Heart left ventricle (tissue), 16 donors: ENCODE results near the gene RALGPS1. TPM values are rescaled to one million over a fixed set of nuclear protein-coding genes. Genes with fewer than 3 reads are reported as not detected.

ENCODE experiments used
- ATAC-seq, 4 donors: fragments of 200-7000 bp; cut with Tn5 transposase; one replicate each; pipeline ENCODE4 v1.9.1; 2020 to 2022; ENCODE audit warnings: moderate library complexity in 4 of 4, mild to moderate bottlenecking in 3 of 4, moderate number of reproducible peaks in 1 of 4
- DNase-seq, 5 donors: peaks; one replicate each; pipeline ENCODE4 v3.0.0-alpha.2; 2020
- H3K27ac ChIP-seq, 12 donors: fragments of 200-600 bp; sonication (generic) in 4 of 12; one replicate each; pipeline versions ENCODE4 v1.5.0 to v1.8.0; 2016 to 2022; ENCODE audit warnings: mild to moderate bottlenecking in 2 of 12
- H3K27me3 ChIP-seq, 9 donors: fragments of 200-600 bp; sonication (generic) in 2 of 9; one replicate each; pipeline versions ENCODE4 v1.5.1 to v1.8.0; 2016 to 2022; ENCODE audit warnings: mild to moderate bottlenecking in 3 of 9
- H3K36me3 ChIP-seq, 9 donors: fragments of 200-600 bp; sonication (generic) in 2 of 9; one replicate each; pipeline versions ENCODE4 v1.5.0 to v1.8.0; 2018 to 2022; ENCODE audit warnings: mild to moderate bottlenecking in 2 of 9
- H3K4me1 ChIP-seq, 12 donors: fragments of 200-600 bp; sonication (generic) in 4 of 12; one replicate each; pipeline versions ENCODE4 v1.5.0 to v1.8.0; 2016 to 2022; ENCODE audit warnings: mild to moderate bottlenecking in 3 of 12
- H3K4me3 ChIP-seq, 12 donors: fragments of 200-600 bp; sonication (generic) in 4 of 12; one replicate each; pipeline versions ENCODE4 v1.5.0 to v1.8.0; 2017 to 2022; ENCODE audit warnings: mild to moderate bottlenecking in 9 of 12, moderate library complexity in 4 of 12
- H3K9me3 ChIP-seq, 12 donors: fragments of 200-600 bp; sonication (generic) in 4 of 12; one replicate each; pipeline versions ENCODE4 v1.5.0 to v1.8.0; 2016 to 2022; ENCODE audit warnings: mild to moderate bottlenecking in 1 of 12
- POLR2A ChIP-seq, 2 donors: fragments of 450-650 bp; IDR thresholded peaks; one replicate each; pipeline ENCODE4 v1.6.1; 2017; ENCODE audit warnings: antibody characterized with exemption in 2 of 2, mild to moderate bottlenecking in 2 of 2, moderate library complexity in 2 of 2
- WGBS, 4 donors: extraction: QIAGEN DNeasy Blood & Tissue Kit in 2 of 4; methylation state at CpG; one replicate each; pipeline versions ENCODE4 v1.1.5 to v1.1.7; 2013 to 2018; 5-methylcytosine and 5-hydroxymethylcytosine counted together
- intact Hi-C, 10 donors: fragments of 100-400 bp; cut with DNase I; formaldehyde crosslinking; loops; one replicate each; pipeline versions ENCODE4 v1.11.1 to v1.14.2; 2022
- polyA plus RNA-seq, 2 donors: library from polyadenylated mRNA; stranded (reverse); fragments of 200-250 nt; gene quantifications; one replicate each; pipeline ENCODE4 v1.2.3, GENCODE V29; 2013
- total RNA-seq, 9 donors: library from RNA; depleted of rRNA in 2 of 9; stranded (reverse); fragments of >200 nt in 2 of 9; fragmentation: NEBNext Ultra II Directional in 3 of 9; extraction: Animal tissue kit (Norgen Biotek cat#: 25700) in 3 of 9; gene quantifications; one replicate each; pipeline versions ENCODE4 v1.1.0 to v1.2.4, GENCODE V29; 2016 to 2023
- TF ChIP-seq, protein P1 (sequence below), 12 donors: fragments of 200-600 bp; sonication (generic) in 4 of 12; IDR thresholded peaks; one replicate each; pipeline versions ENCODE4 v1.5.0 to v1.8.0; 2018 to 2022; ENCODE audit warnings: antibody characterized with exemption in 12 of 12, mild to moderate bottlenecking in 5 of 12
- donor health status: ischemic (EF 13 %, LVEDD 7.1; RV severe dilation, severe dysfunction).
- donor health status: healthy with polysubstance abuse.
- donor health status: DM: no; HTN: yes; CAD: no.
- donor health status: DM: no; HTN: no; CAD: no.
- donor health status: ischemic (EF 25% LVEDD 6.9; RV normal size, moderate dysfunction).
- donor health status: ischemic (EF 25% LVEDD 5.7; RV mildly dilated, moderate dysfunction).
- donor health status: healthy.
- donor health status: DM: yes; HTN: yes; CAD: no.
- donor health status: ischemic (EF 35%, LVEDD 5.7; RV mildly dilated, moderate dysfunction).
- donor health status: nonischemic (EF 11% LVEDD 7.7; RV severe dilation, severe dysfunction).
- donor health status: DM: yes; HTN: yes; CAD: no.
- donor health status: PGD.
- donor health status: ischemic (EF 29% LVEDD 5.4; RV normal size, mild dysfunction).
- donor health status: nonischemic (EF 23%, LVEDD 6.1; RV moderate dilation, normal function).

The RALGPS1 gene
- total and polyA plus RNA-seq, 11 donors = 8.0 to 21.8 (median 14.4) TPM

DNA sequence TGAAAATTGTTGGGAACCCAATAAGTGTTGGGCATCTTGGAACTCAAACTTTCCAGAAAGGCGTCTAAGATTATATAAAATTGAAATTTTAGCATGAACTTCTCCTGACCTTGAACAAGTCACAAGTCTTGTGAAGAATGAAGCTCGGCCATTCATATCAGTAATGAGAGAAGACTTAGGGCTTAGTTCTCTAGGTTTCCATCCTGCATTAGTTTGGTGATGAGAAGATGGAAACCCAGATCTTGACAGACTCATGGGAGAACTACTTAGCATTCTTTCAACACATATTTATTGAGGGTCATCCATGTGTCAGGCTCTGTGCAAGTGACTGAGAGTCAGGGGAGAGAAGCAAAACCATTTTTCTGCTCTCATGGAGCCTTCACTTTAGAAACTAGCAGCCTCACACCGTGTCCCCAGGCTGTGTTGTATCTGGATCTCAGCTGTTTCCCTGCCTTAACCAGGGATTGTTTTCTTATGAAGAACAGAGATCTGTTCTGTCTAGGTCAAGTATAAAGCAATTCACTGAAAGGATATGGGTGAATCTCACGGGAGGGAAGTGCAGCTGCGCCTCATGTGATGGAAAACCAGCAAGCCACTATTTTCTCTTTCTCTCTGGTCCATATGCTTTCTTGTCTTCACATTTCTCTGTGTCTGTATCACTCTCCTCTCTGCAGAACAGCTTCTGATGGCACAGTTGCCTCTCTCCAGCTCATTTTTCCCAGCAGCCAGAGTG is 353.4 kb downstream of the RALGPS1 start:
- H3K27ac ChIP-seq = peak overlapping the region in 8 of 12 donors; percentile 1 to 63 (median 46)
- no peaks in the 10 kb centered on the region for H3K27me3 ChIP-seq
- H3K4me1 ChIP-seq = peaks cover 0 to 34% (median 3%) of the 10 kb centered on the region in 12 donors
- no peaks in the 10 kb centered on the region for H3K36me3 ChIP-seq
- H3K9me3 ChIP-seq = no peaks in the 10 kb centered on the region
- TF ChIP-seq, protein P1, sequence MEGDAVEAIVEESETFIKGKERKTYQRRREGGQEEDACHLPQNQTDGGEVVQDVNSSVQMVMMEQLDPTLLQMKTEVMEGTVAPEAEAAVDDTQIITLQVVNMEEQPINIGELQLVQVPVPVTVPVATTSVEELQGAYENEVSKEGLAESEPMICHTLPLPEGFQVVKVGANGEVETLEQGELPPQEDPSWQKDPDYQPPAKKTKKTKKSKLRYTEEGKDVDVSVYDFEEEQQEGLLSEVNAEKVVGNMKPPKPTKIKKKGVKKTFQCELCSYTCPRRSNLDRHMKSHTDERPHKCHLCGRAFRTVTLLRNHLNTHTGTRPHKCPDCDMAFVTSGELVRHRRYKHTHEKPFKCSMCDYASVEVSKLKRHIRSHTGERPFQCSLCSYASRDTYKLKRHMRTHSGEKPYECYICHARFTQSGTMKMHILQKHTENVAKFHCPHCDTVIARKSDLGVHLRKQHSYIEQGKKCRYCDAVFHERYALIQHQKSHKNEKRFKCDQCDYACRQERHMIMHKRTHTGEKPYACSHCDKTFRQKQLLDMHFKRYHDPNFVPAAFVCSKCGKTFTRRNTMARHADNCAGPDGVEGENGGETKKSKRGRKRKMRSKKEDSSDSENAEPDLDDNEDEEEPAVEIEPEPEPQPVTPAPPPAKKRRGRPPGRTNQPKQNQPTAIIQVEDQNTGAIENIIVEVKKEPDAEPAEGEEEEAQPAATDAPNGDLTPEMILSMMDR (IDR thresholded peaks at IDR 0.05) = no peak
- TF ChIP-seq POLR2A (IDR thresholded peaks at IDR 0.05) = no peak
- ATAC-seq = no peak
- 49 to 60% (median 56%) methylated on average over 5 of the region's 5 CpGs for WGBS, 4 donors
- intact Hi-C loops = no loop called here
- no peak overlapping the region for H3K4me3 ChIP-seq
- no peak for DNase-seq

DNA sequence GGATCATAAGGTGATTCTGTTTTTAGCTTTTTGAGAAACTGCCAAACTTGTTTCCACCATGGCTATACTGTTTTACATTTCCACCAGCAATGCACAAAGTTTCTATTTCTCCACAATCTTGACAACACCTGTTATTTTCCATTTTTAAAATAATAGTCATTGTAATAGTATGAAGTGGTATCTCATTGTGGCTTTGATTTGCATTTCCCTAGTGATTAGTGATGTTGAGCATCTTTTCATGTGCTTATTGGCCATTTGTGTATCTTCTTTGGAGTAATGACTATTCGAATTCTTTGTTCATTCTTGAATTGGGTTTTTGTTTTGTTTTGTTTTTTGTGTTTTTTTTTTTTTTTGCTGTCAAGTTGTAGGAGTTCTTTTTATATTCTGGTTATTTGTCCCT is 354.9 kb downstream of the RALGPS1 start:
- H3K4me1 ChIP-seq = peaks cover 0 to 25% (median 1%) of the 10 kb centered on the region in 12 donors
- TF ChIP-seq, protein P1 (IDR thresholded peaks at IDR 0.05) = no peak
- no peak for TF ChIP-seq POLR2A (IDR thresholded peaks at IDR 0.05)
- 90 to 98% (median 94%) methylated on average over 1 of the region's 1 CpG for WGBS, 4 donors
- H3K9me3 ChIP-seq = no peaks in the 10 kb centered on the region
- no peak overlapping the region for H3K4me3 ChIP-seq
- H3K27me3 ChIP-seq = no peaks in the 10 kb centered on the region
- DNase-seq (no peak), ATAC-seq (no peak)
- H3K27ac ChIP-seq = peak overlapping the region in 1 of 12 donors; percentile 63
- intact Hi-C loops = no loop called here
- H3K36me3 ChIP-seq = no peaks in the 10 kb centered on the region

Other genes starting within 250 kb of the RALGPS1 start
- 10 to 100 TPM; 18.0 to 42.8 (median 36.2) TPM for gene ZBTB43, start 109.7 kb upstream of the RALGPS1 start, total RNA-seq
- 10 to 100 TPM; 10.7 to 18.5 TPM for gene ZBTB43, start 109.7 kb upstream of the RALGPS1 start, polyA plus RNA-seq
- 1 to 10 TPM; 3.7 to 8.2 (median 5.2) TPM for gene ZBTB34, start 54.1 kb upstream of the RALGPS1 start, total RNA-seq
- gene ZBTB34, start 54.1 kb upstream of the RALGPS1 start, polyA plus RNA-seq = 1 to 10 TPM; 2.2 to 3.4 TPM
- gene ANGPTL2, start 207.9 kb downstream of the RALGPS1 start, total RNA-seq = 10 to 100 TPM; 25.6 to 92.5 (median 47.4) TPM
- gene ANGPTL2, start 207.9 kb downstream of the RALGPS1 start, polyA plus RNA-seq = 10 to 100 TPM; 17.0 to 19.4 TPM